ENCODE results near the gene KDM5B.

The KDM5B gene

GRCh38 chr1:202685641-202686040 is 122.6 kb downstream of the KDM5B start:
- 83 to 91% methylated on average over 3 of the region's 6 CpGs for WGBS, 2 experiments (ENCODE audit: insufficient coverage in 2 of 2)
- H3K9me3 ChIP-seq (ENCODE audit: control insufficient read depth, low read length): no peaks in the 10 kb centered on the region
- H3K4me3 ChIP-seq (ENCODE audit: extremely low read depth, insufficient read depth, low read length, poor library complexity, severe bottlenecking): no peak overlapping the region
- no peaks in the 10 kb centered on the region for H3K4me1 ChIP-seq (ENCODE audit: control insufficient read depth, insufficient read depth, low read length, poor library complexity, severe bottlenecking)
- H3K27ac ChIP-seq (ENCODE audit: low read depth, low read length, severe bottlenecking): no peak overlapping the region
- H3K36me3 ChIP-seq (ENCODE audit: control insufficient read depth, insufficient read depth, low read length): no peaks in the 10 kb centered on the region

- no peaks in the 10 kb centered on the region for H3K4me1 ChIP-seq (ENCODE audit: control insufficient read depth, insufficient read depth, low read length, poor library complexity, severe bottlenecking)
- H3K9me3 ChIP-seq (ENCODE audit: control insufficient read depth, low read length): no peaks in the 10 kb centered on the region
- WGBS, 2 experiments (ENCODE audit: insufficient coverage in 2 of 2): 63 to 69% methylated on average over 1 to 2 of the region's 2 CpGs
- H3K36me3 ChIP-seq (ENCODE audit: control insufficient read depth, insufficient read depth, low read length): no peaks in the 10 kb centered on the region
- H3K27ac ChIP-seq (ENCODE audit: low read depth, low read length, severe bottlenecking): no peak overlapping the region
- no peak overlapping the region for H3K4me3 ChIP-seq (ENCODE audit: extremely low read depth, insufficient read depth, low read length, poor library complexity, severe bottlenecking)
Measured at GRCh38 chr1:202684716-202685115, 123.5 kb downstream of the KDM5B start.

GRCh38 chr1:202683029-202683428 is 125.2 kb downstream of the KDM5B start:
- Histone ChIP-seq H3K4me3 (ENCODE audit: extremely low read depth, insufficient read depth, low read length, poor library complexity, severe bottlenecking) (no peak overlapping the region), H3K4me1 (ENCODE audit: control insufficient read depth, insufficient read depth, low read length, poor library complexity, severe bottlenecking) (no peaks in the 10 kb centered on the region), H3K36me3 (ENCODE audit: control insufficient read depth, insufficient read depth, low read length) (no peaks in the 10 kb centered on the region), H3K27ac (ENCODE audit: low read depth, low read length, severe bottlenecking) (no peak overlapping the region), H3K9me3 (ENCODE audit: control insufficient read depth, low read length) (no peaks in the 10 kb centered on the region)
- WGBS, 2 experiments (ENCODE audit: insufficient coverage in 2 of 2): 90 to 96% methylated on average over 3 of the region's 4 CpGs

- Histone ChIP-seq H3K4me1 (ENCODE audit: control insufficient read depth, insufficient read depth, low read length, poor library complexity, severe bottlenecking) (no peaks in the 10 kb centered on the region), H3K9me3 (ENCODE audit: control insufficient read depth, low read length) (peaks cover 1% of the 10 kb centered on the region), H3K4me3 (ENCODE audit: extremely low read depth, insufficient read depth, low read length, poor library complexity, severe bottlenecking) (no peak overlapping the region), H3K36me3 (ENCODE audit: control insufficient read depth, insufficient read depth, low read length) (no peaks in the 10 kb centered on the region), H3K27ac (ENCODE audit: low read depth, low read length, severe bottlenecking) (no peak overlapping the region)
- 89 to 97% methylated on average over 8 to 9 of the region's 9 CpGs for WGBS, 2 experiments (ENCODE audit: insufficient coverage in 2 of 2)
Measured at GRCh38 chr1:202682477-202682876, 125.7 kb downstream of the KDM5B start.

GRCh38 chr1:202681736-202682420 is 126.3 kb downstream of the KDM5B start:
- WGBS, 2 experiments (ENCODE audit: insufficient coverage in 2 of 2): 80 to 87% methylated on average over 9 to 10 of the region's 11 CpGs
- no peaks in the 10 kb centered on the region for H3K36me3 ChIP-seq (ENCODE audit: control insufficient read depth, insufficient read depth, low read length)
- no peak overlapping the region for H3K27ac ChIP-seq (ENCODE audit: low read depth, low read length, severe bottlenecking)
- no peaks in the 10 kb centered on the region for H3K4me1 ChIP-seq (ENCODE audit: control insufficient read depth, insufficient read depth, low read length, poor library complexity, severe bottlenecking)
- H3K4me3 ChIP-seq (ENCODE audit: extremely low read depth, insufficient read depth, low read length, poor library complexity, severe bottlenecking): no peak overlapping the region
- H3K9me3 ChIP-seq (ENCODE audit: control insufficient read depth, low read length): peaks cover 5% of the 10 kb centered on the region

- no peaks in the 10 kb centered on the region for H3K36me3 ChIP-seq (ENCODE audit: control insufficient read depth, insufficient read depth, low read length)
- 100% methylated on average over 1 of the region's 2 CpGs; no CpG with 5 or more reads in 1 of the 2 experiments for WGBS, 2 experiments (ENCODE audit: insufficient coverage in 2 of 2)
- no peak overlapping the region for H3K27ac ChIP-seq (ENCODE audit: low read depth, low read length, severe bottlenecking)
- peaks cover 5% of the 10 kb centered on the region for H3K9me3 ChIP-seq (ENCODE audit: control insufficient read depth, low read length)
- no peak overlapping the region for H3K4me3 ChIP-seq (ENCODE audit: extremely low read depth, insufficient read depth, low read length, poor library complexity, severe bottlenecking)
- no peaks in the 10 kb centered on the region for H3K4me1 ChIP-seq (ENCODE audit: control insufficient read depth, insufficient read depth, low read length, poor library complexity, severe bottlenecking)
Measured at GRCh38 chr1:202680586-202681352, 127.5 kb downstream of the KDM5B start.

- no peak overlapping the region for H3K4me3 ChIP-seq (ENCODE audit: extremely low read depth, insufficient read depth, low read length, poor library complexity, severe bottlenecking)
- no peaks in the 10 kb centered on the region for H3K36me3 ChIP-seq (ENCODE audit: control insufficient read depth, insufficient read depth, low read length)
- no peak overlapping the region for H3K27ac ChIP-seq (ENCODE audit: low read depth, low read length, severe bottlenecking)
- peaks cover 5% of the 10 kb centered on the region for H3K9me3 ChIP-seq (ENCODE audit: control insufficient read depth, low read length)
- 68 to 77% methylated on average over 4 of the region's 4 CpGs for WGBS, 2 experiments (ENCODE audit: insufficient coverage in 2 of 2)
- H3K4me1 ChIP-seq (ENCODE audit: control insufficient read depth, insufficient read depth, low read length, poor library complexity, severe bottlenecking): no peaks in the 10 kb centered on the region
Measured at GRCh38 chr1:202679406-202680177, 128.6 kb downstream of the KDM5B start.

- Histone ChIP-seq H3K4me3 (ENCODE audit: extremely low read depth, insufficient read depth, low read length, poor library complexity, severe bottlenecking) (no peak overlapping the region), H3K36me3 (ENCODE audit: control insufficient read depth, insufficient read depth, low read length) (no peaks in the 10 kb centered on the region), H3K27ac (ENCODE audit: low read depth, low read length, severe bottlenecking) (no peak overlapping the region), H3K9me3 (ENCODE audit: control insufficient read depth, low read length) (peaks cover 5% of the 10 kb centered on the region), H3K4me1 (ENCODE audit: control insufficient read depth, insufficient read depth, low read length, poor library complexity, severe bottlenecking) (no peaks in the 10 kb centered on the region)
- 78% methylated on average over 1 of the region's 2 CpGs; no CpG with 5 or more reads in 1 of the 2 experiments for WGBS, 2 experiments (ENCODE audit: insufficient coverage in 2 of 2)
Measured at GRCh38 chr1:202677433-202677832, 130.8 kb downstream of the KDM5B start.

Data from mesodermal cell (in vitro differentiated cells).